ENCODE measurements around the gene PCMT1.
"Not testable (repeated sequence)": the region's sequence is repeated elsewhere in the genome, so short reads cannot be mapped to it uniquely, and the experiment has no call there.

PCMT1 gene

DNA sequence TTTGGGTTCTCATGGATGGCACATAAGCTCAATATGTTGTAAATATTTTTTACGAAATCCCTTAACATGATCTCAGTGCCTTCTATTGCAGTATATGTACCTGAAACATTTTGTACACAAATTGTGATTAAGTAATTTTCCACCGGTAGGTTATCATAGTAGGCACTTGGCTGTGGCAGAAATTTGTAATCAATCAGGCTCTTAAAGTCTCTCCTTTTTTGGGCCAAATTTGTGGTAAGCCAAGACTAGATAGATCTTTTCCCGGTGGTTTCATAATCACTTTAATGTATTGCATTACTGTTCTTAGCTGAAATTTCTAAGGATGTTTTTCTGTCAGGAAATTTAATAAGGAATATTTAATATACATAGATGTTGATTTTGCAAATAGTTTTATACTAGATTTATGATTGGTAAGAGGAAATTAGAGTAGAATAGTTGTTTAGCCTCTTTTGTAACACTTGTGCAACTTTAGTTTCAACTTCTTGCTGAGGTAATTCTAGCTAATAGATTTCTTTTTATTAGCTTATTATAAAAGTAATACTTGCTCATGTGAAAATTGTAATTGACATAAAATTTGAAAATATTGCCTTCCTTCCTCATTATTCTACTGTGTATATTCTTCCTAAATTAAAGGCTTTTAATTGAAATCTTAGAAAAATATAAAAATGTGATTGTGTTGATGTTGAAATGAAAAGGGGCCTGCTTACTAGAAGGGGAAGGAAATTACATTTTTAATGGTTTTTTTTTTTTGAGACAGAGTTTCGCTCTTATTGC is 3.2 kb downstream of the PCMT1 start:
- no peak overlapping the region for H3K4me3 ChIP-seq (ENCODE audit: insufficient read length, low read depth)
- no peaks in the 10 kb centered on the region for H3K4me1 ChIP-seq (ENCODE audit: insufficient read depth, insufficient read length)
- no peaks in the 10 kb centered on the region for H3K9me3 ChIP-seq (ENCODE audit: insufficient read depth, low read length)
- no peak for TF ChIP-seq ZNF274 (IDR thresholded peaks at IDR 0.05; ENCODE audit: low read depth, low read length)
- no peak for TF ChIP-seq YY1 (IDR thresholded peaks at IDR 0.05; ENCODE audit: insufficient read depth, insufficient read length)
- TF ChIP-seq SUZ12 (IDR thresholded peaks at IDR 0.05; ENCODE audit: extremely low read depth, insufficient read depth, insufficient read length): no peak
- H3K36me3 ChIP-seq (ENCODE audit: insufficient read depth, insufficient read length, low read length): no peaks in the 10 kb centered on the region
- no peaks in the 10 kb centered on the region for H3K27me3 ChIP-seq (ENCODE audit: insufficient read depth, insufficient read length)
- no peak overlapping the region for H3K9ac ChIP-seq (ENCODE audit: insufficient read length, low read depth)
- no peak for DNase-seq (ENCODE audit: low read depth, low spot score)

DNA sequence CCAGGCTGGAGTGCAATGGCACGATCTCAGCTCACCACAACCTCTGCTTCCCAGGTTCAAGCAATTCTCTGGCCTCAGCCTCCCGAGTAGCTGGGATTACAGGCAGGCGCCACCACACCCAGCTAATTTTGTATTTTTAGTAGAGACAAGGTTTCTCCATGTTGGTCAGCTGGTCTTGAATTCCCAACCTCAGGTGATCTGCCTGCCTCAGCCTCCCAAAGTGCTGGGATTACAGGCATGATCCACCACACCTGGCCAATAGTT is 3.8 kb downstream of the PCMT1 start:
- not testable (repeated sequence) for H3K27me3 ChIP-seq (ENCODE audit: insufficient read depth, insufficient read length); DNase-seq (ENCODE audit: low read depth, low spot score); H3K36me3 ChIP-seq (ENCODE audit: insufficient read depth, insufficient read length, low read length); H3K4me3 ChIP-seq (ENCODE audit: insufficient read length, low read depth); H3K4me1 ChIP-seq (ENCODE audit: insufficient read depth, insufficient read length); H3K9me3 ChIP-seq (ENCODE audit: insufficient read depth, low read length); H3K9ac ChIP-seq (ENCODE audit: insufficient read length, low read depth)

GRCh38 chr6:149754548-149754947 is 5.0 kb downstream of the PCMT1 start:
- no peak overlapping the region for H3K4me3 ChIP-seq (ENCODE audit: insufficient read length, low read depth)
- H3K27me3 ChIP-seq (ENCODE audit: insufficient read depth, insufficient read length): no peaks in the 10 kb centered on the region
- no peaks in the 10 kb centered on the region for H3K9me3 ChIP-seq (ENCODE audit: insufficient read depth, low read length)
- no peaks in the 10 kb centered on the region for H3K36me3 ChIP-seq (ENCODE audit: insufficient read depth, insufficient read length, low read length)
- no peaks in the 10 kb centered on the region for H3K4me1 ChIP-seq (ENCODE audit: insufficient read depth, insufficient read length)
- DNase-seq (ENCODE audit: low read depth, low spot score): no peak
- TF ChIP-seq YY1 (IDR thresholded peaks at IDR 0.05; ENCODE audit: insufficient read depth, insufficient read length) (no peak), SUZ12 (IDR thresholded peaks at IDR 0.05; ENCODE audit: extremely low read depth, insufficient read depth, insufficient read length) (no peak), ZNF274 (IDR thresholded peaks at IDR 0.05; ENCODE audit: low read depth, low read length) (no peak)
- no peak overlapping the region for H3K9ac ChIP-seq (ENCODE audit: insufficient read length, low read depth)

DNA sequence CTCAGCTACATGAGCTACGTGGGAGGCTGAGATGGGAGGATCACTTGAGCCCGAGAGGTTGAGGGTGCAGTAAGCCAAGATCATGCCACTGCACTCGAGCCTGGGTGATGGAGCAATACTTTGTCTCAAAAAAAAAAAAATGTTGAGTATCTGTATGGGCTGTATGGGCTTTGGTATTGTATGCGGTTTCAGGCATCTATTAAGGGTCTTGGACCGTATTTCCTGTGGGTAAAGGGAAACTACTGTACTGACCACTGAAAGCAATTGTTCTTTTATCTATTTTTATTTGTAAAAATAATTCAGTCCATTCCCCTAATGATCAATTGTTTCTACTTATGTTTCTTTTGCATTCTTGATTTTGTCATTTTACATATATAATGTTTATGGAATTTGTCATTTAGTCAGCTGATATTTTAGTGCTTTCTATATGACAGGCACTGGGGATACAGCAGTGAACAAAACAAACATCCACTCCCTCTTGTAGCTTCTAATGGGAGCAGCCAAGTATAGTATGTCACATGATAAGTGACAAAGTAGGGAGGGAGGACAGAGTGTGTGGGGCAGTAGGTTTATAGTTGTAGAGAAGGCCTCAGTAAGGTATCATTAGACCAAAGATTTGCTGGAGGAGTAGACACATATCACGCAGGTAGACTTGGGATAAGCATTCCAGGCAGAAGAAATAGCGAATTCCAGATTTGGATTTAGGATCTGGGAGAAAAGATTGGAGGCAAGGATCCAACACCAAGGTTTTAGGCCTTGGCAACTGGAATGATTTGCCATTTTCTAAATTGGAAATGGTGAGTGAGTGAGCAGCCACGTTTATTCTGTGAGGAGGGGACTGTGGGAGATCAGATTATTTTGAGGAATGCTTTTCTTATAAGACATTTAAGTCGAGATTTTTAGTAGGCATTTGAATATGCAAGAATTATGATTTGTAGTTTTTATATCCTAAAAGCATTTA is 6.0 kb downstream of the PCMT1 start:
- no peaks in the 10 kb centered on the region for H3K9me3 ChIP-seq (ENCODE audit: insufficient read depth, low read length)
- H3K9ac ChIP-seq (ENCODE audit: insufficient read length, low read depth): no peak overlapping the region
- no peaks in the 10 kb centered on the region for H3K36me3 ChIP-seq (ENCODE audit: insufficient read depth, insufficient read length, low read length)
- H3K27me3 ChIP-seq (ENCODE audit: insufficient read depth, insufficient read length): no peaks in the 10 kb centered on the region
- no peak for DNase-seq (ENCODE audit: low read depth, low spot score)
- H3K4me1 ChIP-seq (ENCODE audit: insufficient read depth, insufficient read length): no peaks in the 10 kb centered on the region
- H3K4me3 ChIP-seq (ENCODE audit: insufficient read length, low read depth): no peak overlapping the region
- TF ChIP-seq ZNF274 (IDR thresholded peaks at IDR 0.05; ENCODE audit: low read depth, low read length) (no peak), SUZ12 (IDR thresholded peaks at IDR 0.05; ENCODE audit: extremely low read depth, insufficient read depth, insufficient read length) (no peak), YY1 (IDR thresholded peaks at IDR 0.05; ENCODE audit: insufficient read depth, insufficient read length) (no peak)

DNA sequence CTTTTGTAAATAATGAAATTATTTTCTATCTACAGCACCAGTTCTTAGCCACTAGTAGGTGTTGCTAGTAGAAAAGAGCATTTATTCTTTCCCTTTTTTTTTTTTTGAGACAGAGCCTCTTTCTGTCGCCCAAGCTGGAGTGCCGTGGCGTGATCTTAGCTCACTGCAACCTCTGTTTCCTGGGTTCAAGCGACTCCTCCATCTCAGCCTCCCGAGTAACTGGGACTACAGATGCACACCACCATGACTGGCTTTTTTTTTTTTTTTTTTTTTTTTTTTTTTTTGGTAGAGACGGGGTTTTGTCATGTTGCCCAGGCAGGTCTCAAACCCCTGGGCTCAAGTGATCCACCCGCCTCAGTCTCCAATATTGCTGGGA is 6.7 kb downstream of the PCMT1 start:
- no peak for DNase-seq (ENCODE audit: low read depth, low spot score)
- Histone ChIP-seq H3K4me1 (ENCODE audit: insufficient read depth, insufficient read length) (no peaks in the 10 kb centered on the region), H3K9me3 (ENCODE audit: insufficient read depth, low read length) (no peaks in the 10 kb centered on the region), H3K36me3 (ENCODE audit: insufficient read depth, insufficient read length, low read length) (no peaks in the 10 kb centered on the region), H3K27me3 (ENCODE audit: insufficient read depth, insufficient read length) (no peaks in the 10 kb centered on the region), H3K4me3 (ENCODE audit: insufficient read length, low read depth) (no peak overlapping the region), H3K9ac (ENCODE audit: insufficient read length, low read depth) (no peak overlapping the region)
- TF ChIP-seq ZNF274 (IDR thresholded peaks at IDR 0.05; ENCODE audit: low read depth, low read length) (no peak), SUZ12 (IDR thresholded peaks at IDR 0.05; ENCODE audit: extremely low read depth, insufficient read depth, insufficient read length) (no peak), YY1 (IDR thresholded peaks at IDR 0.05; ENCODE audit: insufficient read depth, insufficient read length) (no peak)

DNA sequence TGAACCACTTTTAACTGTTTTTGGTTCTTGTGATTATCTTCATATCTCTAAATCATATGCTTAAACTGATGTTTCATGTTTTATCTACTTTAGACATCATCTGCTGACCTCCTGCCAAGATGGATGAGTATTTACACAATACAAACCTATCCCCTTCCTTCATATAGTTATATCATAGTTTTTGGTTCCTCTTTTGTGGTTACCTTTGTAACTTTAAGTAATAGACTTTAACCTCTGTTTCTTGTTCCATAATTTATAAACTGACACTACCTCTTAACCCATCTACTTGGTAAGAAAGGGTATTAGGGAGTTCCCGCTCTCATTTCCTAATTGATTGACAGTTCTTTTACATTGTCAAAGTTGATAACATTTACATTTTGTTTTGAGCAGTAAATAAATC is 11.9 kb downstream of the PCMT1 start:
- no peak for TF ChIP-seq ZNF274 (IDR thresholded peaks at IDR 0.05; ENCODE audit: low read depth, low read length)
- no peak for TF ChIP-seq YY1 (IDR thresholded peaks at IDR 0.05; ENCODE audit: insufficient read depth, insufficient read length)
- TF ChIP-seq SUZ12 (IDR thresholded peaks at IDR 0.05; ENCODE audit: extremely low read depth, insufficient read depth, insufficient read length): no peak
- H3K36me3 ChIP-seq (ENCODE audit: insufficient read depth, insufficient read length, low read length): peaks cover 5% of the 10 kb centered on the region
- no peaks in the 10 kb centered on the region for H3K27me3 ChIP-seq (ENCODE audit: insufficient read depth, insufficient read length)
- no peaks in the 10 kb centered on the region for H3K4me1 ChIP-seq (ENCODE audit: insufficient read depth, insufficient read length)
- H3K9me3 ChIP-seq (ENCODE audit: insufficient read depth, low read length): peaks cover 11% of the 10 kb centered on the region
- H3K4me3 ChIP-seq (ENCODE audit: insufficient read length, low read depth): no peak overlapping the region
- no peak overlapping the region for H3K9ac ChIP-seq (ENCODE audit: insufficient read length, low read depth)
- no peak for DNase-seq (ENCODE audit: low read depth, low spot score)

- TF ChIP-seq YY1 (IDR thresholded peaks at IDR 0.05; ENCODE audit: insufficient read depth, insufficient read length) (no peak), ZNF274 (IDR thresholded peaks at IDR 0.05; ENCODE audit: low read depth, low read length) (no peak)
- Histone ChIP-seq H3K4me1 (ENCODE audit: insufficient read depth, insufficient read length) (no peaks in the 10 kb centered on the region), H3K27me3 (ENCODE audit: insufficient read depth, insufficient read length) (no peaks in the 10 kb centered on the region), H3K36me3 (ENCODE audit: insufficient read depth, insufficient read length, low read length) (peaks cover 9% of the 10 kb centered on the region), H3K4me3 (ENCODE audit: insufficient read length, low read depth) (no peak overlapping the region), H3K9ac (ENCODE audit: insufficient read length, low read depth) (no peak overlapping the region), H3K9me3 (ENCODE audit: insufficient read depth, low read length) (peaks cover 12% of the 10 kb centered on the region)
- no peak for DNase-seq (ENCODE audit: low read depth, low spot score)
Observed at GRCh38 chr6:149763866-149764265, 14.3 kb downstream of the PCMT1 start.
